Gastroesophageal sphincter (tissue), 4 donors: ENCODE results near the gene LSP1. TPM values are rescaled to one million over a fixed set of nuclear protein-coding genes. Genes with fewer than 3 reads are reported as not detected.

Source experiments
- ATAC-seq: fragments of 150-250 bp; one replicate; pipeline ENCODE4 v1.9.1; 2016; ENCODE audit warnings: mild to moderate bottlenecking, moderate library complexity
- H3K27ac ChIP-seq, 4 donors: fragments of 200-600 bp; sonication (generic) in 3 of 4; 1 replicate in 3 of 4; 2 replicates in 1 of 4; pipeline ENCODE4 v1.5.1; 2016 to 2019
- H3K27me3 ChIP-seq: fragments of 200-600 bp; sonication (generic); one replicate; pipeline ENCODE4 v1.5.1; 2019
- H3K36me3 ChIP-seq, 2 donors: fragments of 200-600 bp; sonication (generic); one replicate each; pipeline ENCODE4 v1.5.1; 2019; ENCODE audit warnings: control low read depth in 1 of 2
- H3K4me1 ChIP-seq, 3 donors: fragments of 200-600 bp; sonication (generic); 1 replicate in 2 of 3; 2 replicates in 1 of 3; pipeline ENCODE4 v1.5.1; 2016 to 2019; ENCODE audit warnings: control low read depth in 2 of 3
- H3K4me3 ChIP-seq, 2 donors: fragments of 200-600 bp; sonication (generic); one replicate each; pipeline ENCODE4 v1.5.1; 2019; ENCODE audit warnings: mild to moderate bottlenecking in 1 of 2, moderate library complexity in 1 of 2
- H3K9me3 ChIP-seq, 3 donors: fragments of 200-600 bp; sonication (generic); one replicate each; pipeline ENCODE4 v1.5.1; 2017 to 2019; ENCODE audit warnings: control low read depth in 2 of 3
- CTCF ChIP-seq, 4 experiments: fragments of 200-600 bp in 2 of 4; fragments of 450-650 bp in 2 of 4; sonication (generic) in 1 of 4; IDR thresholded peaks; one replicate each; pipeline ENCODE4 v1.5.1; 2017 to 2019; ENCODE audit warnings: antibody characterized with exemption in 4 of 4, mild to moderate bottlenecking in 2 of 4, moderate library complexity in 2 of 4
- EP300 ChIP-seq: sonication (generic); formaldehyde crosslinking; IDR thresholded peaks from one replicate; pipeline ENCODE4 v1.6.1; 2017; ENCODE audit warnings: antibody characterized with exemption, mild to moderate bottlenecking
- POLR2A ChIP-seq, 2 donors: fragments of 450-650 bp; IDR thresholded peaks; one replicate each; pipeline ENCODE4 v1.6.1; 2017; ENCODE audit warnings: antibody characterized with exemption in 2 of 2, mild to moderate bottlenecking in 2 of 2, moderate library complexity in 1 of 2
- POLR2AphosphoS5 ChIP-seq: sonication (generic); formaldehyde crosslinking; IDR thresholded peaks from one replicate; pipeline ENCODE4 v1.6.1; 2017; ENCODE audit warnings: antibody characterized with exemption
- WGBS, 2 donors: methylation state at CpG; one replicate each; pipeline ENCODE4 v1.1.5; 2018; ENCODE audit warnings: low coverage in 1 of 2; 5-methylcytosine and 5-hydroxymethylcytosine counted together
- total RNA-seq, 4 donors: library from RNA; depleted of rRNA; stranded (reverse); fragments of >200 nt; gene quantifications; one replicate each; pipeline ENCODE4 v1.1.0, GENCODE V29; 2016

Gene LSP1
- total RNA-seq, 4 donors from 2014 or later = 13.4 to 133 (median 47.7) TPM

- no peak overlapping the region for H3K4me3 ChIP-seq
- whole genome bisulfite sequencing, 2 donors = no CpG with 5 or more reads among the region's 33 CpGs
- no peaks in the 10 kb centered on the region for H3K9me3 ChIP-seq
- peaks cover 0 to 24% (median 6%) of the 10 kb centered on the region in 3 donors for H3K4me1 ChIP-seq
- ATAC-seq = no peak
- TF ChIP-seq POLR2AphosphoS5 (no peak), POLR2A (IDR thresholded peaks at IDR 0.05) (no peak), EP300 (no peak), CTCF (IDR thresholded peaks at IDR 0.05) (no peak)
- no peaks in the 10 kb centered on the region for H3K36me3 ChIP-seq
- H3K27ac ChIP-seq = no peak overlapping the region
- H3K27me3 ChIP-seq = peaks cover 68% of the 10 kb centered on the region
Observed at GRCh38 chr11:1830322-1831223, 22.3 kb upstream of the LSP1 start.

GRCh38 chr11:1831338-1832210, 21.3 kb upstream of the LSP1 start:
- Histone ChIP-seq H3K27ac (no peak overlapping the region), H3K27me3 (peaks cover 59% of the 10 kb centered on the region), H3K9me3 (no peaks in the 10 kb centered on the region), H3K36me3 (no peaks in the 10 kb centered on the region), H3K4me1 (peaks cover 0 to 23% (median 6%) of the 10 kb centered on the region in 3 donors), H3K4me3 (no peak overlapping the region)
- WGBS, 2 donors = 0 to 57% methylated on average over 1 to 8 of the region's 26 CpGs
- ATAC-seq = no peak
- no peak for TF ChIP-seq POLR2AphosphoS5
- TF ChIP-seq CTCF (IDR thresholded peaks at IDR 0.05) = no peak
- TF ChIP-seq POLR2A (IDR thresholded peaks at IDR 0.05) = no peak
- TF ChIP-seq EP300 = no peak

- 20 to 67% methylated on average over 3 to 4 of the region's 40 CpGs for WGBS, 2 donors
- Histone ChIP-seq H3K4me3 (peak overlapping the region in 1 of 2 donors; percentile 28), H3K36me3 (no peaks in the 10 kb centered on the region), H3K9me3 (no peaks in the 10 kb centered on the region), H3K27me3 (peaks cover 51% of the 10 kb centered on the region), H3K4me1 (peaks cover 0 to 17% (median 6%) of the 10 kb centered on the region in 3 donors), H3K27ac (no peak overlapping the region)
- no peak for TF ChIP-seq POLR2A (IDR thresholded peaks at IDR 0.05)
- TF ChIP-seq EP300 = no peak
- peak in 3 of 4 experiments; percentile 93 to 100 (median 94) for TF ChIP-seq CTCF (IDR thresholded peaks at IDR 0.05)
- no peak for TF ChIP-seq POLR2AphosphoS5
- ATAC-seq = peak; percentile 59
Observed at GRCh38 chr11:1832211-1832919, 20.5 kb upstream of the LSP1 start.

- TF ChIP-seq POLR2AphosphoS5 = no peak
- no peak for TF ChIP-seq EP300
- TF ChIP-seq POLR2A (IDR thresholded peaks at IDR 0.05) = no peak
- TF ChIP-seq CTCF (IDR thresholded peaks at IDR 0.05) = no peak
- Histone ChIP-seq H3K4me3 (peak overlapping the region in 1 of 2 donors; percentile 28), H3K9me3 (no peaks in the 10 kb centered on the region), H3K4me1 (peaks cover 0 to 19% (median 6%) of the 10 kb centered on the region in 3 donors), H3K27ac (no peak overlapping the region), H3K27me3 (peaks cover 49% of the 10 kb centered on the region), H3K36me3 (no peaks in the 10 kb centered on the region)
- 31% methylated on average over 7 of the region's 17 CpGs; no CpG with 5 or more reads in 1 of the 2 donors for WGBS, 2 donors
- no peak for ATAC-seq
Observed at GRCh38 chr11:1832920-1833295, 20.0 kb upstream of the LSP1 start.
